ENCODE measurements around the gene TBC1D22A.

GRCh38 chr22:46911346-46911745, 148.9 kb downstream of the TBC1D22A start:
- TF ChIP-seq CTCF (IDR thresholded peaks at IDR 0.05) (no peak), EP300 (IDR thresholded peaks at IDR 0.05) (no peak)

Data from ovary (tissue), 3 donors.